ENCODE measurements around the gene FASTK.

Gene FASTK

DNA sequence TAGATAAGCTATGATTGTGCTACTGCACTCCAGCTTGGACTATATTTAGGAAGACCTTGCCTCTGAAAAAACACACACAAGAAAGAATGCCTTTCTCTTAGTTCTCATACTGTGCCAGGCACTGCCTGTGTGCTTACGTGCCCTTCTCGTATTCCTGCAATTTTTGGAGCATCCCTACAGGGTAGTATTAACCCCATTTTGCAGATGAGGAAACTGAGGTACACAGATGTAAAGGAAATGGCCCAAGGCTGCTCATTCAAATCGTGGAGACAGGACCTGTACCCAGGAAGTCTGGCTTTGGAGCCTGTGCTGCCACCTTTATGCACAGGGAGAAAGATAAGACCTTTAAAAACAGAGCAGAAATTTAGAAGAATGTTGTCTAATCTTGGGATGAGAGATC, 22.4 kb upstream of the FASTK start:
- Histone ChIP-seq H3K79me2 (ENCODE audit: insufficient read depth, low read length) (no peaks in the 10 kb centered on the region), H3K9me3 (ENCODE audit: low read length) (no peaks in the 10 kb centered on the region), H3K9ac (ENCODE audit: low read length) (no peak overlapping the region), H3K27ac (ENCODE audit: low read depth, low read length, poor library complexity, severe bottlenecking) (no peak overlapping the region), H2AFZ (ENCODE audit: low read length) (no peak overlapping the region), H4K20me1 (ENCODE audit: insufficient read depth, low read length) (no peaks in the 10 kb centered on the region), H3K4me1 (ENCODE audit: insufficient read depth, low read length, severe bottlenecking) (no peaks in the 10 kb centered on the region), H3K27me3 (ENCODE audit: insufficient read depth, low read length) (peaks cover 12% of the 10 kb centered on the region; the same call in 1 of the 2 replicates), H3K4me2 (ENCODE audit: low read length) (no peak overlapping the region), H3K36me3 (ENCODE audit: insufficient read depth, low read length) (no peaks in the 10 kb centered on the region), H3F3A (ENCODE audit: insufficient read depth, low read length) (no peaks in the 10 kb centered on the region), H3K9me2 (ENCODE audit: low read depth, low read length) (no peaks in the 10 kb centered on the region), H3K4me3 (ENCODE audit: low read depth, low read length, poor library complexity, severe bottlenecking) (no peak overlapping the region)
- TF ChIP-seq, protein P1, sequence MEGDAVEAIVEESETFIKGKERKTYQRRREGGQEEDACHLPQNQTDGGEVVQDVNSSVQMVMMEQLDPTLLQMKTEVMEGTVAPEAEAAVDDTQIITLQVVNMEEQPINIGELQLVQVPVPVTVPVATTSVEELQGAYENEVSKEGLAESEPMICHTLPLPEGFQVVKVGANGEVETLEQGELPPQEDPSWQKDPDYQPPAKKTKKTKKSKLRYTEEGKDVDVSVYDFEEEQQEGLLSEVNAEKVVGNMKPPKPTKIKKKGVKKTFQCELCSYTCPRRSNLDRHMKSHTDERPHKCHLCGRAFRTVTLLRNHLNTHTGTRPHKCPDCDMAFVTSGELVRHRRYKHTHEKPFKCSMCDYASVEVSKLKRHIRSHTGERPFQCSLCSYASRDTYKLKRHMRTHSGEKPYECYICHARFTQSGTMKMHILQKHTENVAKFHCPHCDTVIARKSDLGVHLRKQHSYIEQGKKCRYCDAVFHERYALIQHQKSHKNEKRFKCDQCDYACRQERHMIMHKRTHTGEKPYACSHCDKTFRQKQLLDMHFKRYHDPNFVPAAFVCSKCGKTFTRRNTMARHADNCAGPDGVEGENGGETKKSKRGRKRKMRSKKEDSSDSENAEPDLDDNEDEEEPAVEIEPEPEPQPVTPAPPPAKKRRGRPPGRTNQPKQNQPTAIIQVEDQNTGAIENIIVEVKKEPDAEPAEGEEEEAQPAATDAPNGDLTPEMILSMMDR (IDR thresholded peaks at IDR 0.05; ENCODE audit: low read length) = no peak
- no peak for TF ChIP-seq EZH2 (IDR thresholded peaks at IDR 0.05; ENCODE audit: borderline replicate concordance, low read length)

DNA sequence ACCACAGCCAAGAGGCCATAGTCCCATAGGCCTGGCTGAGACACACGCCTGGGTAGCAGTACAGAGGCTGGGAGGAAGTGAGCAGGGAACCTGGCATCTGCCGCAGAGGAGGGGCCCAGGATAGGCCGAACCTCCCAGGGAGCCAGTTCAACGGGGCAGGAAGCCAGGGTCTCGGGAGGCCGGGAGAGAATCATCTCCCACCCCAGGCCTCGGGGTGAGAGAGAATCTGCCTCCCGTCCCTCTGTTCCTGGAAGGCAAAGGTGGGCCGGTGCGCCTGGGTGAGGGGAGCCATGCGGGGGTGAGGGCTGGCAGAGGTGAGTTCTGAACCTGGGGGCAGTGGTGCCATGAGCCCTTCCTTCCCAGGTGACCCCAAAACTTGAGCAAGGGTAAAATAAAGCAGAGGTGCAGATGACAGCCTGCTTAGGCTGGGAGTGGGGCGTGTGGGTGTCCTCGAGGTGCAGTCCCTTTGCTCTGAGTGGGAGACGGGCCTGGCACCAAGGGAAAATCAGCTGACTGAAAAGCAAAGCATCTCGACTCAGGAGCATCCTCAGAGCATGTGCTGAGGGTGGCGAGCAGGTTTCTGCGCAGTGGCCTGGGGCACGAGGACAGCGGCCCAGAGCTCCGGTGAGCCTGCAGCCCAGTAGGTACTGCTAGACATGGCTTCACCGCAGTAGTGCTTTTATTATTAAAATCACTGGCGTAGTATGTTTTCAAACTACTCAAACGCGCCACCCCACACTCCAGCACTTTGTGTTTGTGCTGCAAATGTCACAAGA, 21.2 kb upstream of the FASTK start:
- Histone ChIP-seq H3K27me3 (ENCODE audit: insufficient read depth, low read length) (peaks cover 12% of the 10 kb centered on the region; the same call in 1 of the 2 replicates), H3K4me3 (ENCODE audit: low read depth, low read length, poor library complexity, severe bottlenecking) (no peak overlapping the region), H3F3A (ENCODE audit: insufficient read depth, low read length) (no peaks in the 10 kb centered on the region), H2AFZ (ENCODE audit: low read length) (no peak overlapping the region), H3K4me1 (ENCODE audit: insufficient read depth, low read length, severe bottlenecking) (no peaks in the 10 kb centered on the region), H3K79me2 (ENCODE audit: insufficient read depth, low read length) (no peaks in the 10 kb centered on the region), H4K20me1 (ENCODE audit: insufficient read depth, low read length) (no peaks in the 10 kb centered on the region), H3K9me2 (ENCODE audit: low read depth, low read length) (no peaks in the 10 kb centered on the region), H3K9ac (ENCODE audit: low read length) (no peak overlapping the region), H3K27ac (ENCODE audit: low read depth, low read length, poor library complexity, severe bottlenecking) (no peak overlapping the region), H3K36me3 (ENCODE audit: insufficient read depth, low read length) (no peaks in the 10 kb centered on the region), H3K4me2 (ENCODE audit: low read length) (no peak overlapping the region), H3K9me3 (ENCODE audit: low read length) (no peaks in the 10 kb centered on the region)
- TF ChIP-seq EZH2 (IDR thresholded peaks at IDR 0.05; ENCODE audit: borderline replicate concordance, low read length) = no peak
- TF ChIP-seq, protein P1 (IDR thresholded peaks at IDR 0.05; ENCODE audit: low read length) = no peak

DNA sequence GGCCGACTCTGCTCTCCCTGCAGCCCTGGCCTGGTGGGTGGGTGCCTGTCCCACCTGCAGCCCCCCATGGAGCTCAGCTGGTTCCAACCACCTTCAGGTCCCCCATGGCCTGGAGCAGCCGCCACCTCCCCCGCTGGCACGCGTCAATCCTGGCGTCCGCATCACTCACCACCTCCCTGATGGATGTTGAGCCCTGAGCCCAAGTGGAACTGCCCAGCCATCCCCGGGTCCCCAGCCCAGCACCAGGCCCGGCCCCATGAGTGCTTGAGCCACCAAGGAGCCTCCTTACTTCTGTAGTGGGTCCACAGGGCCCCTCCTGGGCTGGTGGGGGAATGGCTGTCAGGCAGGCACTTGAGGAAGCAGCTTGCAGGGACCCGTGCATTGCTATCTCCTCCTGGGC, 20.3 kb upstream of the FASTK start:
- no peaks in the 10 kb centered on the region for H3K79me2 ChIP-seq (ENCODE audit: insufficient read depth, low read length)
- no peak overlapping the region for H3K4me2 ChIP-seq (ENCODE audit: low read length)
- no peaks in the 10 kb centered on the region for H4K20me1 ChIP-seq (ENCODE audit: insufficient read depth, low read length)
- no peak overlapping the region for H3K27ac ChIP-seq (ENCODE audit: low read depth, low read length, poor library complexity, severe bottlenecking)
- H3K36me3 ChIP-seq (ENCODE audit: insufficient read depth, low read length) = no peaks in the 10 kb centered on the region
- H3K9me2 ChIP-seq (ENCODE audit: low read depth, low read length) = no peaks in the 10 kb centered on the region
- H3K27me3 ChIP-seq (ENCODE audit: insufficient read depth, low read length) = peaks cover 12% of the 10 kb centered on the region; the same call in 1 of the 2 replicates
- no peak overlapping the region for H2AFZ ChIP-seq (ENCODE audit: low read length)
- no peak for TF ChIP-seq EZH2 (IDR thresholded peaks at IDR 0.05; ENCODE audit: borderline replicate concordance, low read length)
- TF ChIP-seq, protein P1 (IDR thresholded peaks at IDR 0.05; ENCODE audit: low read length) = no peak
- H3K9me3 ChIP-seq (ENCODE audit: low read length) = no peaks in the 10 kb centered on the region
- no peak overlapping the region for H3K4me3 ChIP-seq (ENCODE audit: low read depth, low read length, poor library complexity, severe bottlenecking)
- H3K9ac ChIP-seq (ENCODE audit: low read length) = no peak overlapping the region
- H3F3A ChIP-seq (ENCODE audit: insufficient read depth, low read length) = no peaks in the 10 kb centered on the region
- peaks cover 5% of the 10 kb centered on the region for H3K4me1 ChIP-seq (ENCODE audit: insufficient read depth, low read length, severe bottlenecking)

Data from OCI-LY1 (cell line).